C4-2B (cell line): ENCODE results near the gene SULT1A2.
"Not testable (repeated sequence)": the region's sequence is repeated elsewhere in the genome, so short reads cannot be mapped to it uniquely, and the experiment has no call there.

Experiments
- CTCF ChIP-seq: fragments of 450-650 bp; conservative IDR thresholded peaks from 2 replicates; pipeline ENCODE4 v1.5.1; 2017; ENCODE audit warnings: mild to moderate bottlenecking
- ZFX ChIP-seq: fragments of 450-650 bp; IDR thresholded peaks from 2 replicates; pipeline ENCODE4 v1.6.1; 2017

- TF ChIP-seq CTCF, ZFX: not testable (repeated sequence)
Observed at GRCh38 chr16:28602062-28602461, 5.2 kb upstream of the SULT1A2 start.
